Left ventricle myocardium inferior (tissue), 1 donor: Measurements from ENCODE around the gene ANK3. TPM values are rescaled to one million over a fixed set of nuclear protein-coding genes. Genes with fewer than 3 reads are reported as not detected.

Experiments
- DNase-seq: peaks from one replicate; pipeline ENCODE4 v3.0.0-alpha.2; 2020
- H3K27ac ChIP-seq: fragments of 200-600 bp; replicated peaks from 2 replicates; pipeline ENCODE4 v1.8.0; 2021
- H3K27me3 ChIP-seq: fragments of 200-600 bp; 2 replicates; pipeline ENCODE4 v1.8.0; 2021; ENCODE audit warnings: low read depth
- H3K36me3 ChIP-seq: fragments of 200-600 bp; 2 replicates; pipeline ENCODE4 v1.8.0; 2021
- H3K4me1 ChIP-seq: fragments of 200-600 bp; 2 replicates; pipeline ENCODE4 v1.8.0; 2021
- H3K4me3 ChIP-seq: fragments of 200-600 bp; 2 replicates; pipeline ENCODE4 v1.8.0; 2021; ENCODE audit warnings: mild to moderate bottlenecking, moderate library complexity
- H3K9me3 ChIP-seq: fragments of 200-600 bp; replicated peaks from 2 replicates; pipeline ENCODE4 v1.8.0; 2021
- CTCF ChIP-seq: fragments of 200-600 bp; IDR thresholded peaks from 2 replicates; pipeline ENCODE4 v1.8.0; 2021; ENCODE audit warnings: antibody characterized with exemption, mild to moderate bottlenecking, borderline replicate concordance
- intact Hi-C: fragments of 100-400 bp; cut with micrococcal nuclease; formaldehyde crosslinking; loops from one replicate; pipeline ENCODE4 v1.11.0; 2022
- total RNA-seq: library from RNA; stranded (reverse); fragmentation: NEBNext Ultra II Directional; extraction: Animal tissue kit (Norgen Biotek cat#: 25700); gene quantifications from one replicate; pipeline ENCODE4 v1.2.1, GENCODE V29; 2021
- donor health status: DM: no; HTN: yes; CAD: no; lungs with severe emphysema.

Gene ANK3
- total RNA-seq, 1 donor from 2014 or later: 179 TPM

- no peak for DNase-seq
- no peak overlapping the region for H3K4me3 ChIP-seq
- TF ChIP-seq CTCF: no peak
- H3K4me1 ChIP-seq: peaks cover 8% of the 10 kb centered on the region
- no peaks in the 10 kb centered on the region for H3K36me3 ChIP-seq
- H3K27me3 ChIP-seq: no peaks in the 10 kb centered on the region
- intact Hi-C loops: no loop called here
- no peak overlapping the region for H3K27ac ChIP-seq
- no peaks in the 10 kb centered on the region for H3K9me3 ChIP-seq
Observed at GRCh38 chr10:60224066-60224705, 165.5 kb downstream of the ANK3 start.

- Histone ChIP-seq H3K27ac (no peak overlapping the region), H3K4me3 (no peak overlapping the region), H3K36me3 (no peaks in the 10 kb centered on the region), H3K4me1 (peaks cover 8% of the 10 kb centered on the region), H3K9me3 (no peaks in the 10 kb centered on the region), H3K27me3 (no peaks in the 10 kb centered on the region)
- DNase-seq: no peak
- intact Hi-C loops: no loop called here
- TF ChIP-seq CTCF: no peak
Observed at GRCh38 chr10:60222047-60222446, 167.6 kb downstream of the ANK3 start.

- no peak for TF ChIP-seq CTCF
- Histone ChIP-seq H3K4me3 (no peak overlapping the region), H3K36me3 (peaks cover 20% of the 10 kb centered on the region), H3K27ac (no peak overlapping the region), H3K9me3 (peaks cover 11% of the 10 kb centered on the region), H3K4me1 (peaks cover 5% of the 10 kb centered on the region), H3K27me3 (no peaks in the 10 kb centered on the region)
- DNase-seq: no peak
- intact Hi-C loops: no loop called here
Observed at GRCh38 chr10:60212195-60212594, 177.5 kb downstream of the ANK3 start.

- H3K27ac ChIP-seq: no peak overlapping the region
- no peak overlapping the region for H3K4me3 ChIP-seq
- no peak for DNase-seq
- no peaks in the 10 kb centered on the region for H3K27me3 ChIP-seq
- H3K36me3 ChIP-seq: peaks cover 20% of the 10 kb centered on the region
- no peak for TF ChIP-seq CTCF
- intact Hi-C loops: loop anchor here (10.0 kb wide), 1 partner anchor 105 kb away; no protein-coding TSS in a partner anchor
- H3K4me1 ChIP-seq: peaks cover 5% of the 10 kb centered on the region
- peaks cover 11% of the 10 kb centered on the region for H3K9me3 ChIP-seq
Observed at GRCh38 chr10:60209874-60210570, 179.7 kb downstream of the ANK3 start.

GRCh38 chr10:60208676-60209269 lies 180.9 kb downstream of the ANK3 start:
- no peak for DNase-seq
- peaks cover 20% of the 10 kb centered on the region for H3K36me3 ChIP-seq
- peaks cover 11% of the 10 kb centered on the region for H3K9me3 ChIP-seq
- H3K4me1 ChIP-seq: peaks cover 15% of the 10 kb centered on the region
- TF ChIP-seq CTCF: peak; percentile 69
- H3K27me3 ChIP-seq: no peaks in the 10 kb centered on the region
- H3K4me3 ChIP-seq: no peak overlapping the region
- no peak overlapping the region for H3K27ac ChIP-seq
- intact Hi-C loops: loop anchor here (10.0 kb wide), 1 partner anchor 104 kb away; no protein-coding TSS in a partner anchor
